H1 (cell line): ENCODE data around the gene SP9. TPM values are rescaled to one million over a fixed set of nuclear protein-coding genes. Genes with fewer than 3 reads are reported as not detected.

Source experiments
- E2F6 ChIP-seq: IDR thresholded peaks from 2 replicates; pipeline ENCODE4 v1.6.1; 2012; ENCODE audit warnings: inconsistent platforms
- polyA plus RNA-seq, 7 experiments: library from polyadenylated mRNA; depleted of rRNA in 3 of 7; stranded (reverse) in 5 of 7; unstranded in 2 of 7; fragments of >200 nt in 5 of 7; fragments of 200-250 nt in 2 of 7; gene quantifications; 1 replicate in 5 of 7; 2 replicates in 1 of 7; 4 replicates in 1 of 7; pipeline versions ENCODE4 v1.2.1 to v1.2.3, GENCODE V29; 2011 to 2013; ENCODE audit warnings: missing spikeins in 2 of 7, mixed read lengths in 2 of 7
- total RNA-seq: library from RNA; stranded (reverse); fragmentation: NEBNext Ultra II Directional; extraction: Animal tissue kit (Norgen Biotek cat#: 25700); gene quantifications from 2 replicates; pipeline ENCODE4 v1.2.1, GENCODE V29; 2021

SP9 gene
- total and polyA plus RNA-seq, 2 of the 8 experiments (the other 6 are each of a cell fraction or from before 2014, with no cell fraction given) = 0.03 to 0.11 TPM

GRCh38 chr2:174327021-174327840, 7.5 kb upstream of the SP9 start (continued):
- TF ChIP-seq E2F6 = peak; percentile 61; the same call in 1 of the 2 replicates
